Spleen (tissue), 11 donors: Measurements from ENCODE around the gene TUBGCP6. TPM values are rescaled to one million over a fixed set of nuclear protein-coding genes. Genes with fewer than 3 reads are reported as not detected.

Experiments
- DNase-seq: peaks from one replicate; pipeline ENCODE4 v3.0.0-alpha.2; 2020
- H3K27ac ChIP-seq, 8 donors: fragments of 200-600 bp; sonication (generic) in 7 of 8; 1 replicate in 4 of 8; 2 replicates in 4 of 8; pipeline versions ENCODE4 v1.5.0 to v1.8.0; 2016 to 2021; ENCODE audit warnings: inconsistent platforms in 4 of 8, mild to moderate bottlenecking in 4 of 8, moderate library complexity in 1 of 8
- H3K27me3 ChIP-seq, 7 donors: fragments of 200-600 bp; sonication (generic) in 6 of 7; replicated peaks in 1 of 7; 1 replicate in 4 of 7; 2 replicates in 3 of 7; pipeline versions ENCODE4 v1.5.0 to v1.8.0; 2016 to 2021; ENCODE audit warnings: inconsistent platforms in 3 of 7, mild to moderate bottlenecking in 1 of 7
- H3K36me3 ChIP-seq, 6 donors: fragments of 200-600 bp; sonication (generic) in 5 of 6; 1 replicate in 4 of 6; 2 replicates in 2 of 6; pipeline versions ENCODE4 v1.5.0 to v1.8.0; 2016 to 2021; ENCODE audit warnings: inconsistent platforms in 2 of 6
- H3K4me1 ChIP-seq, 6 donors: fragments of 200-600 bp; sonication (generic) in 5 of 6; 1 replicate in 3 of 6; 2 replicates in 3 of 6; pipeline versions ENCODE4 v1.5.0 to v1.8.0; 2016 to 2021; ENCODE audit warnings: inconsistent platforms in 3 of 6
- H3K4me3 ChIP-seq, 8 donors: fragments of 200-600 bp; sonication (generic) in 7 of 8; 1 replicate in 4 of 8; 2 replicates in 4 of 8; pipeline versions ENCODE4 v1.5.0 to v1.8.0; 2016 to 2021; ENCODE audit warnings: inconsistent platforms in 4 of 8, mild to moderate bottlenecking in 4 of 8, moderate library complexity in 2 of 8
- H3K9me3 ChIP-seq, 8 donors: fragments of 200-600 bp; sonication (generic) in 7 of 8; 1 replicate in 4 of 8; 2 replicates in 4 of 8; pipeline versions ENCODE4 v1.5.0 to v1.8.0; 2016 to 2021; ENCODE audit warnings: inconsistent platforms in 4 of 8
- CTCF ChIP-seq, 11 experiments: fragments of 200-600 bp in 7 of 11; fragments of 450-650 bp in 4 of 11; sonication (generic) in 4 of 11; IDR thresholded peaks in 8 of 11; conservative IDR thresholded peaks in 3 of 11; 1 replicate in 7 of 11; 2 replicates in 4 of 11; pipeline versions ENCODE4 v1.4.0 to v1.8.0; 2016 to 2021; ENCODE audit warnings: antibody characterized with exemption in 11 of 11, inconsistent platforms in 4 of 11, mild to moderate bottlenecking in 1 of 11
- POLR2A ChIP-seq, 3 donors: fragments of 450-650 bp; IDR thresholded peaks; one replicate each; pipeline ENCODE4 v1.5.1; 2017; ENCODE audit warnings: antibody characterized with exemption in 3 of 3, mild to moderate bottlenecking in 1 of 3
- POLR2AphosphoS5 ChIP-seq, 3 donors: sonication (generic); formaldehyde crosslinking; IDR thresholded peaks; one replicate each; pipeline ENCODE4 v1.5.1; 2017; ENCODE audit warnings: antibody characterized with exemption in 3 of 3
- WGBS, 5 donors: extraction: QIAGEN DNeasy Blood & Tissue Kit in 3 of 5; methylation state at CpG; one replicate each; pipeline versions ENCODE4 v1.1.5 to v1.1.7; 2013 to 2018; 5-methylcytosine and 5-hydroxymethylcytosine counted together
- intact Hi-C: fragments of 100-400 bp; cut with DNase I; formaldehyde crosslinking; loops from one replicate; pipeline ENCODE4 v1.15.0; 2023; ENCODE audit warnings: low total_unique reads
- polyA plus RNA-seq, 3 donors: library from polyadenylated mRNA; stranded (reverse); fragments of 200-250 nt; gene quantifications; one replicate each; pipeline ENCODE4 v1.2.1, GENCODE V29; 2013
- total RNA-seq, 7 donors: library from RNA; depleted of rRNA in 3 of 7; stranded (reverse); fragments of >200 nt in 3 of 7; fragmentation: NEBNext Ultra II Directional in 4 of 7; extraction: Animal tissue kit (Norgen Biotek cat#: 25700) in 4 of 7; gene quantifications; one replicate each; pipeline versions ENCODE4 v1.1.0 to v1.2.1, GENCODE V29; 2016 to 2021
- donor health status: healthy with polysubstance abuse.
- donor health status: DM: no; HTN: no; CAD: no; lungs with moderate emphysema.
- donor health status: DM: no; HTN: no; CAD: no.
- donor health status: Bipolar disorder and iron deficiency.
- donor health status: healthy.
- donor health status: DM: no; HTN: no; CAD: no.
- donor health status: DM: yes; HTN: yes; CAD: no.

TUBGCP6 gene
- total and polyA plus RNA-seq, 10 donors, result 36.0 to 98.0 (median 69.3) TPM

GRCh38 chr22:50278461-50278860 lies 33.6 kb upstream of the TUBGCP6 start:
- H3K27ac ChIP-seq, result no peak overlapping the region
- H3K4me1 ChIP-seq, result peaks cover 0 to 57% (median 34%) of the 10 kb centered on the region in 6 donors
- H3K27me3 ChIP-seq, result no peaks in the 10 kb centered on the region
- 87 to 96% (median 92%) methylated on average over 16 to 21 of the region's 21 CpGs for WGBS, 5 donors
- DNase-seq, result no peak
- intact Hi-C loops, result no loop called here
- no peak for TF ChIP-seq CTCF (IDR thresholded peaks at IDR 0.05 in 8 of 11, conservative IDR thresholded peaks at IDR 0.05 in 3 of 11)
- TF ChIP-seq POLR2AphosphoS5 (IDR thresholded peaks at IDR 0.05), result peak in 2 of 3 donors; percentile 7 to 11
- TF ChIP-seq POLR2A (IDR thresholded peaks at IDR 0.05), result no peak
- no peaks in the 10 kb centered on the region for H3K9me3 ChIP-seq
- no peak overlapping the region for H3K4me3 ChIP-seq
- peaks cover 0 to 94% (median 75%) of the 10 kb centered on the region in 6 donors for H3K36me3 ChIP-seq

GRCh38 chr22:50277761-50278160 lies 32.9 kb upstream of the TUBGCP6 start:
- peak in 2 of 3 donors; percentile 4 to 5 for TF ChIP-seq POLR2AphosphoS5 (IDR thresholded peaks at IDR 0.05)
- TF ChIP-seq POLR2A (IDR thresholded peaks at IDR 0.05), result no peak
- WGBS, 5 donors, result 84 to 90% (median 85%) methylated on average over 24 to 25 of the region's 25 CpGs
- intact Hi-C loops, result no loop called here
- Histone ChIP-seq H3K27me3 (peaks cover 0 to 3% (median 0%) of the 10 kb centered on the region in 7 donors), H3K4me3 (no peak overlapping the region), H3K9me3 (no peaks in the 10 kb centered on the region), H3K36me3 (peaks cover 0 to 87% (median 68%) of the 10 kb centered on the region in 6 donors), H3K4me1 (peaks cover 0 to 55% (median 32%) of the 10 kb centered on the region in 6 donors), H3K27ac (no peak overlapping the region)
- no peak for DNase-seq

- no peaks in the 10 kb centered on the region for H3K9me3 ChIP-seq
- TF ChIP-seq POLR2AphosphoS5 (IDR thresholded peaks at IDR 0.05) (peak in 1 of 3 donors; percentile 27), POLR2A (IDR thresholded peaks at IDR 0.05) (no peak), CTCF (IDR thresholded peaks at IDR 0.05 in 8 of 11, conservative IDR thresholded peaks at IDR 0.05 in 3 of 11) (peak in 8 of 11 experiments; percentile 15 to 85 (median 75))
- peaks cover 0 to 19% (median 10%) of the 10 kb centered on the region in 7 donors for H3K27me3 ChIP-seq
- peak overlapping the region in 5 of 8 donors; percentile 2 to 59 (median 46) for H3K27ac ChIP-seq
- 48 to 72% (median 63%) methylated on average over 24 to 25 of the region's 25 CpGs for WGBS, 5 donors
- peaks cover 11 to 59% (median 37%) of the 10 kb centered on the region in 6 donors for H3K4me1 ChIP-seq
- no peak overlapping the region for H3K4me3 ChIP-seq
- peak; percentile 87 for DNase-seq
- intact Hi-C loops, result no loop called here
- peaks cover 0 to 71% (median 56%) of the 10 kb centered on the region in 6 donors for H3K36me3 ChIP-seq
These were observed 31.3 kb upstream of the TUBGCP6 start for GRCh38 chr22:50276143-50276542.

- TF ChIP-seq POLR2A (IDR thresholded peaks at IDR 0.05) (no peak), POLR2AphosphoS5 (IDR thresholded peaks at IDR 0.05) (peak; percentile 9 to 41 (median 19))
- H3K4me3 ChIP-seq, result no peak overlapping the region
- DNase-seq, result no peak
- peaks cover 0 to 27% (median 17%) of the 10 kb centered on the region in 7 donors for H3K27me3 ChIP-seq
- H3K4me1 ChIP-seq, result peaks cover 18 to 67% (median 44%) of the 10 kb centered on the region in 6 donors
- 74 to 90% (median 87%) methylated on average over 16 to 43 of the region's 43 CpGs for WGBS, 5 donors
- H3K9me3 ChIP-seq, result no peaks in the 10 kb centered on the region
- peak overlapping the region in 5 of 8 donors; percentile 7 to 59 (median 46) for H3K27ac ChIP-seq
- H3K36me3 ChIP-seq, result peaks cover 0 to 64% (median 49%) of the 10 kb centered on the region in 6 donors
- intact Hi-C loops, result no loop called here
These were observed 30.6 kb upstream of the TUBGCP6 start for GRCh38 chr22:50275181-50276055.

GRCh38 chr22:50274771-50275170 lies 29.9 kb upstream of the TUBGCP6 start:
- no peak for DNase-seq
- H3K27me3 ChIP-seq, result peaks cover 0 to 33% (median 18%) of the 10 kb centered on the region in 7 donors
- H3K4me1 ChIP-seq, result peaks cover 18 to 71% (median 48%) of the 10 kb centered on the region in 6 donors
- H3K9me3 ChIP-seq, result no peaks in the 10 kb centered on the region
- peaks cover 0 to 57% (median 42%) of the 10 kb centered on the region in 6 donors for H3K36me3 ChIP-seq
- TF ChIP-seq POLR2AphosphoS5 (IDR thresholded peaks at IDR 0.05), result no peak
- TF ChIP-seq POLR2A (IDR thresholded peaks at IDR 0.05), result no peak
- no peak for TF ChIP-seq CTCF (IDR thresholded peaks at IDR 0.05 in 8 of 11, conservative IDR thresholded peaks at IDR 0.05 in 3 of 11)
- peak overlapping the region in 5 of 8 donors; percentile 7 to 59 (median 46) for H3K27ac ChIP-seq
- 43 to 84% (median 72%) methylated on average over 6 to 7 of the region's 7 CpGs for WGBS, 5 donors
- no peak overlapping the region for H3K4me3 ChIP-seq
- intact Hi-C loops, result loop anchor here (5.0 kb wide), 1 partner anchor 53 kb away; the partner anchor contains the start of gene DENND6B
